MCF 10A (cell line): ENCODE results near the gene RAB27B. TPM values are rescaled to one million over a fixed set of nuclear protein-coding genes. Genes with fewer than 3 reads are reported as not detected.

Source experiments
- BruUV-seq: library from RNA; stranded (reverse); fragments of 400-500 nt; replicated peaks from 2 replicates; lab custom pipeline; 2021; lab: Mats Ljungman, UMichigan
- CTCF ChIA-PET: fragments of 300-600 bp; sonication (Branson Sonifier 250); formaldehyde crosslinking; extraction: SDS; loops from one replicate; lab custom pipeline; 2021; ENCODE audit warnings: antibody characterized with exemption, inconsistent platforms; lab: Yijun Ruan, JAX
- POLR2A ChIA-PET: fragments of 300-600, 350-650 bp; sonication (Branson Sonifier 250); formaldehyde crosslinking; extraction: SDS; loops from one replicate; lab custom pipeline; 2020; ENCODE audit warnings: antibody characterized with exemption, inconsistent platforms; lab: Yijun Ruan, JAX
- DNase-seq: peaks from one replicate; pipeline ENCODE4 v3.0.0-alpha.2; 2018; ENCODE audit not compliant: unreplicated experiment
- H3K27ac Mint-ChIP-seq: one replicate; pipeline ENCODE4 v1.8.0; 2022; ENCODE audit warnings: mild to moderate bottlenecking, low read depth, mixed read lengths; ENCODE audit not compliant: unreplicated experiment
- H3K27me3 Mint-ChIP-seq: one replicate; pipeline ENCODE4 v1.8.0; 2022; ENCODE audit warnings: mixed read lengths; ENCODE audit not compliant: insufficient read depth, unreplicated experiment
- H3K36me3 Mint-ChIP-seq: one replicate; pipeline ENCODE4 v1.8.0; 2022; ENCODE audit warnings: mild to moderate bottlenecking, moderate library complexity, mixed read lengths; ENCODE audit not compliant: insufficient read depth, unreplicated experiment
- H3K4me1 Mint-ChIP-seq: one replicate; pipeline ENCODE4 v1.8.0; 2022; ENCODE audit warnings: mixed read lengths; ENCODE audit not compliant: insufficient read depth, unreplicated experiment
- H3K4me3 Mint-ChIP-seq: one replicate; pipeline ENCODE4 v1.8.0; 2022; ENCODE audit warnings: mild to moderate bottlenecking, moderate library complexity, mixed read lengths; ENCODE audit not compliant: unreplicated experiment
- H3K9me3 Mint-ChIP-seq: one replicate; pipeline ENCODE4 v1.8.0; 2022; ENCODE audit warnings: mixed read lengths; ENCODE audit not compliant: unreplicated experiment
- intact Hi-C: fragments of 100-400 bp; cut with micrococcal nuclease; formaldehyde crosslinking; loops from 2 replicates; pipeline ENCODE4 v1.14.1; 2022
- total RNA-seq: library from RNA; stranded (reverse); gene quantifications from 2 replicates; pipeline ENCODE4 v1.2.3, GENCODE V29; 2022
- TF ChIP-seq, protein P1 (sequence below): fragments of 200-600 bp; IDR thresholded peaks from one replicate; pipeline ENCODE4 v1.8.0; 2022; ENCODE audit warnings: antibody characterized with exemption, mild to moderate bottlenecking; ENCODE audit not compliant: unreplicated experiment

Gene RAB27B
- total RNA-seq, 1 experiment from 2014 or later, result 32.2 TPM

DNA sequence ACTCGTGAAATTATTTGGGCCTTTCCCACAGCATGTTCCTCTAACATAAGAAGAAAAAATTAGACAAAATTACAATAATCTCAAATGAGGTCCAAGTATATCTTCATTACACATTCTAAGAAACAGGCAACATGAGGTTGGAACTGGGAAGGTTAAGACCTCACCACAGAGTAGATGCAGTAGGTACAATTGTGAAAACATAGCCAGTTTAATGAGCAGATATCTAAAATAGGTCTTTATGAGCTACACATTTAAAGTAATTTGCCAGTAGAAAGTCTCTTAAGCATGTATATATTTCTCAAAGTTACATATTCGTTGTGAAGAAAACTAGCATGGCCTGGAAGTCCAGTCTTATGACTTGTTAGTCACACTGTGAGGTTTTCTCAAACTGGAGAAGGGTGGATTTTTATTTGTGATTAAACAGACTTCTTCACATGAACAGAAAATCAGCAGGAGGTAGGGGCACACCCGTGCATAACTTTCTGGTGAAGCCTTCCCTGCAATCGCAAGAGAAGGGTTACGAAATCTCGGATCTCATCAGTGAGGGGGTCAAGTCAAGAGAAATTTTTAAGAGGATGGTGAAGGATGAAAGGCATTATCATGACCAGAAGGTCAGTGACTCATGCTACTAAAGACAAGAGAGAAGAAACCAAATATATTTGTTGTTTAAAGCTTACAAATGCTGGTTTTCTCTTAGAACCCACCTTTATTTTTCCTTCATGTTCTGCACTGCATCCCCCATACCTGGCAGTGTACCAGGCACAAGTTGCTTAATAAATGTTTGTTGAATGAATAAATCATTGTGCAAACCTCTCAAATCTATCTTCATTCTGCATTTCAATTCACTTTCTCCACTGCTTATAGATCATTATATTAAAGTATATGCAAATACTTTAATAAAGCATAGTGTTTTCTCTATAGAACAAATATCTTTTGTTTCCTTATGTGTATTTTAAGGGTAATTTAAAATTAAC lies 5.1 kb upstream of the RAB27B start:
- Mint-ChIP-seq H3K27ac (peak overlapping the region; percentile 90), H3K4me1 (peaks cover 43% of the 10 kb centered on the region), H3K36me3 (no peaks in the 10 kb centered on the region), H3K9me3 (no peaks in the 10 kb centered on the region), H3K27me3 (no peaks in the 10 kb centered on the region), H3K4me3 (peak overlapping the region; percentile 24)
- CTCF ChIA-PET, result interaction anchor here (0.6 to 0.7 kb wide), 4 partner anchors 15 to 161 kb away, joined by 3 read pairs; no protein-coding TSS in a partner anchor
- BruUV-seq, result no TSS peak
- peak; percentile 95 for DNase-seq
- POLR2A ChIA-PET, result interaction anchor here (0.6 to 2.0 kb wide), 9 partner anchors 12 to 226 kb away, joined by 3 to 9 read pairs (median 4); no protein-coding TSS in a partner anchor
- TF ChIP-seq, protein P1, sequence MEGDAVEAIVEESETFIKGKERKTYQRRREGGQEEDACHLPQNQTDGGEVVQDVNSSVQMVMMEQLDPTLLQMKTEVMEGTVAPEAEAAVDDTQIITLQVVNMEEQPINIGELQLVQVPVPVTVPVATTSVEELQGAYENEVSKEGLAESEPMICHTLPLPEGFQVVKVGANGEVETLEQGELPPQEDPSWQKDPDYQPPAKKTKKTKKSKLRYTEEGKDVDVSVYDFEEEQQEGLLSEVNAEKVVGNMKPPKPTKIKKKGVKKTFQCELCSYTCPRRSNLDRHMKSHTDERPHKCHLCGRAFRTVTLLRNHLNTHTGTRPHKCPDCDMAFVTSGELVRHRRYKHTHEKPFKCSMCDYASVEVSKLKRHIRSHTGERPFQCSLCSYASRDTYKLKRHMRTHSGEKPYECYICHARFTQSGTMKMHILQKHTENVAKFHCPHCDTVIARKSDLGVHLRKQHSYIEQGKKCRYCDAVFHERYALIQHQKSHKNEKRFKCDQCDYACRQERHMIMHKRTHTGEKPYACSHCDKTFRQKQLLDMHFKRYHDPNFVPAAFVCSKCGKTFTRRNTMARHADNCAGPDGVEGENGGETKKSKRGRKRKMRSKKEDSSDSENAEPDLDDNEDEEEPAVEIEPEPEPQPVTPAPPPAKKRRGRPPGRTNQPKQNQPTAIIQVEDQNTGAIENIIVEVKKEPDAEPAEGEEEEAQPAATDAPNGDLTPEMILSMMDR, result no peak
- intact Hi-C loops, result loop anchor here (1.0 to 10.0 kb wide), 2 partner anchors 47 to 108 kb away; no protein-coding TSS in a partner anchor

DNA sequence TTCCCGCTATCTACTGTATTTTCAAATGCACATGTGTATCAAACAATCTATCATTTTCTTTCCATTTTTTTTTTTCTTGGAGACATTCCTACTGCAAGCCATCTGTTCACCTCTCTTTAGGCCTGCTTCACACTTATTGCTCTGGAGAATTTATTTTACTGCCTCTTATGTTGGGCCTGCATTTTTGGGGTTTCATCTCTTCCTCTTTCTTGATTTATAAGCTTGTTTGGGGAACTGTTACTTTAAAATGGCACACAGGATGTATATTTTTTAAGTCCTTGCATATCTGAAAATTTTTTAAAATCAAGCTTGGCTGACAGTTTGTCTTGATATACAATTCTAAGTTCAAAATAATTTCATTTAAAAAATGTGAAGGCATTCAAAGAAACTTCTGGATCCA lies 3.5 kb upstream of the RAB27B start:
- H3K27ac Mint-ChIP-seq, result peak overlapping the region; percentile 61
- intact Hi-C loops, result loop anchor here (5.0 to 10.0 kb wide), 2 partner anchors 92 to 110 kb away; no protein-coding TSS in a partner anchor
- no peaks in the 10 kb centered on the region for H3K27me3 Mint-ChIP-seq
- H3K36me3 Mint-ChIP-seq, result no peaks in the 10 kb centered on the region
- no peaks in the 10 kb centered on the region for H3K9me3 Mint-ChIP-seq
- no peak for DNase-seq
- TF ChIP-seq, protein P1, result no peak
- no TSS peak for BruUV-seq
- POLR2A ChIA-PET, result interaction anchor here (0.7 to 1.3 kb wide), 7 partner anchors 15 to 122 kb away, joined by 3 to 7 read pairs (median 4); no protein-coding TSS in a partner anchor
- CTCF ChIA-PET, result interaction anchor here (0.9 to 2.1 kb wide), 2 partner anchors 9 to 50 kb away, joined by 4 to 6 read pairs; no protein-coding TSS in a partner anchor
- H3K4me1 Mint-ChIP-seq, result peaks cover 43% of the 10 kb centered on the region
- no peak overlapping the region for H3K4me3 Mint-ChIP-seq

DNA sequence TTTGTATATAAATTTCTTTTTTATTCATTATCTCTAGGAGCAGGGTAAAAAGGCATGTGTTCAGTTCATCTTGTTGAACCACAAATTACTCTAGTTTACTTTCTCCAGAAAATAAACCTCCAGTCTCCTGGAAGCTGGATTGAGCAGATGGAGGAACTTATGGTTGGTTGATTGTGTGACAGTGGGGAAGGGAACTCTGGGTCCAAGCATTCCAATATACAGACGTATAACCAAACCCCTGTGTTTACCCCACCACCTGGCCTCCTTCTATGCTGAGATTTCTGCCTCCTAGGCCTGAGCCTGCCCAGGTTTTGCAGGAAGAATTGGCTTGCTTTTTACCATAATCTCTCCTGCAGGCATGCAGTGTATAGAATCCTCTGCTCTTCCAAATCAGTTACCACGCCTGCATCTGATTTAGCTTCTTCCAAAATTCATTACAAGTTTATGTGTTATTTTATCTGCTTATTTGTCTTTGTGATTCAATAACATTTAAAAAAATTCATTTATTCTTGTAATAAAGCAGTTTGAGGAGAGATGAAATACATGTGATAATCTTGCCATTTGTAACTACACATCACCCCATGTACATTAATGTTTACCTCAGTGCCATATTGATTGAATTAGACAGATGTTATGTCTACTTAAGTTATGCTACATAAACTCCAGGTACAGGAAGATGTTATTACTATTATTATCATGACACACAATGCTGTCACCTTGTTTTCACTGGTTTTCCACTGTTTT lies 2.5 kb upstream of the RAB27B start:
- ChIA-PET POLR2A (interaction anchor here (0.7 to 1.3 kb wide), 4 partner anchors 33 to 137 kb away, joined by 3 read pairs; no protein-coding TSS in a partner anchor), CTCF (interaction anchor here (2.1 kb wide), 1 partner anchor 51 kb away, joined by 6 read pairs; no protein-coding TSS in a partner anchor)
- Mint-ChIP-seq H3K9me3 (no peaks in the 10 kb centered on the region), H3K4me1 (peaks cover 52% of the 10 kb centered on the region), H3K27ac (no peak overlapping the region), H3K27me3 (no peaks in the 10 kb centered on the region), H3K4me3 (no peak overlapping the region), H3K36me3 (no peaks in the 10 kb centered on the region)
- BruUV-seq, result no TSS peak
- TF ChIP-seq, protein P1, result no peak
- intact Hi-C loops, result loop anchor here (5.0 to 10.0 kb wide), 2 partner anchors 93 to 111 kb away; no protein-coding TSS in a partner anchor
- DNase-seq, result no peak
